GM10266 (cell line): Measurements from ENCODE around the gene TGFBR3.
"Not testable (repeated sequence)": the region's sequence is repeated elsewhere in the genome, so short reads cannot be mapped to it uniquely, and the experiment has no call there.

Source experiments
- DNase-seq: peaks from one replicate; pipeline ENCODE4 v3.0.0; 2012; ENCODE audit errors: extremely low spot score
- TF ChIP-seq, protein P1 (sequence below): IDR thresholded peaks from 2 replicates; pipeline ENCODE4 v1.5.1; 2012; ENCODE audit warnings: mild to moderate bottlenecking, low read depth; ENCODE audit not compliant: control insufficient read depth, insufficient read depth; ENCODE audit errors: missing control alignments

The TGFBR3 gene

GRCh38 chr1:91863498-91863897, 22.5 kb downstream of the TGFBR3 start:
- TF ChIP-seq, protein P1, sequence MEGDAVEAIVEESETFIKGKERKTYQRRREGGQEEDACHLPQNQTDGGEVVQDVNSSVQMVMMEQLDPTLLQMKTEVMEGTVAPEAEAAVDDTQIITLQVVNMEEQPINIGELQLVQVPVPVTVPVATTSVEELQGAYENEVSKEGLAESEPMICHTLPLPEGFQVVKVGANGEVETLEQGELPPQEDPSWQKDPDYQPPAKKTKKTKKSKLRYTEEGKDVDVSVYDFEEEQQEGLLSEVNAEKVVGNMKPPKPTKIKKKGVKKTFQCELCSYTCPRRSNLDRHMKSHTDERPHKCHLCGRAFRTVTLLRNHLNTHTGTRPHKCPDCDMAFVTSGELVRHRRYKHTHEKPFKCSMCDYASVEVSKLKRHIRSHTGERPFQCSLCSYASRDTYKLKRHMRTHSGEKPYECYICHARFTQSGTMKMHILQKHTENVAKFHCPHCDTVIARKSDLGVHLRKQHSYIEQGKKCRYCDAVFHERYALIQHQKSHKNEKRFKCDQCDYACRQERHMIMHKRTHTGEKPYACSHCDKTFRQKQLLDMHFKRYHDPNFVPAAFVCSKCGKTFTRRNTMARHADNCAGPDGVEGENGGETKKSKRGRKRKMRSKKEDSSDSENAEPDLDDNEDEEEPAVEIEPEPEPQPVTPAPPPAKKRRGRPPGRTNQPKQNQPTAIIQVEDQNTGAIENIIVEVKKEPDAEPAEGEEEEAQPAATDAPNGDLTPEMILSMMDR, result no peak
- no peak for DNase-seq

DNA sequence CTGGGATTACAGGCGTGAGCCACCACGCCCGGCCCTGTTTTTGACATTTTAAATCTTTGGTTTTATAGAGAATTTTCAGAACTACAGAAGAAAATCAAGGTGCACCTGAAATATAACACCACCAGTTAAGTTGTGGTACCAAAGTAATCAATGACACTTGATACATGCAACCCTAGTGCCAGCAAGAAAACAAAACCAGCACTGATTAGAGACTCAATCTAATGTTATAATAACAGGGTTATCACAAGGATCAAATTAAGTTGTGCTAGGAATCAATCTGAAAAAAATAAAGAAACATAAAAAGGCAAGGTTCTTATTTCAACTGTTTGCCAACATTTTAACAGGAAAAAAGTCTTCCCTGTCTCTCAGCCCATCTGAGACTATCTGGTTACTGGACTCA, 23.8 kb downstream of the TGFBR3 start:
- no peak for DNase-seq
- TF ChIP-seq, protein P1, result no peak

DNA sequence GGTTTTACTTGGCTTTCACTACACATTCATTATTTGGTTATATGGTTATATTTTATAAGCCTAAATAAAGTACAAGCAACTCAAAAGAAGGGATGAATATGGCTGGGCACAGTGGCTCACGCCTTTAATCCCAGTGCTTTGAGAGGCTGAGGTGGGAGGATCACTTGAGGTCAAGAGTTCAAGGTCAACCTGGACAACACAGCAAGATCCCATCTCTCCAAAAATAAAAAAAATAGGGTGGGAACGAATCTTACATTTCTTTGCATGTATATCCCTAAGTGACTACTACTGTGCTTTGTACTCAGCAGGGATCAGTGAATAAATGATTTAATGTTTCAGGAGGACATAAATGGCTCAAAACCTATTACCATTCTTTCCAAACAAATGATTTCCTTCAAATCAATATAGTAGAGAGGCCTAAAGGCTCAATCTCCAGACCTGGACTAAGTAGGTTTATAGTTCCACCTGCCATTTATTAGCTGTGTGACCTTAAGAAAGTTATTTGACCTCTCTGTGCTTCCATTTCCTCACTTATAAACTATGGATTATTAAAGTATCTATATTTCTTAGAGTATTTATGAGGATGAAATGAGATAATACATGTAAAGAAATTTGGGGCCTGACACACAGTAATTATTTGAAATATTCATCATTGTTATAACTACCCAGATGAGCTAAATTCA, 28.3 kb downstream of the TGFBR3 start:
- TF ChIP-seq, protein P1, result no peak
- no peak for DNase-seq

- no peak for DNase-seq
- TF ChIP-seq, protein P1, result no peak
These were observed 29.0 kb downstream of the TGFBR3 start for GRCh38 chr1:91856996-91857395.

DNA sequence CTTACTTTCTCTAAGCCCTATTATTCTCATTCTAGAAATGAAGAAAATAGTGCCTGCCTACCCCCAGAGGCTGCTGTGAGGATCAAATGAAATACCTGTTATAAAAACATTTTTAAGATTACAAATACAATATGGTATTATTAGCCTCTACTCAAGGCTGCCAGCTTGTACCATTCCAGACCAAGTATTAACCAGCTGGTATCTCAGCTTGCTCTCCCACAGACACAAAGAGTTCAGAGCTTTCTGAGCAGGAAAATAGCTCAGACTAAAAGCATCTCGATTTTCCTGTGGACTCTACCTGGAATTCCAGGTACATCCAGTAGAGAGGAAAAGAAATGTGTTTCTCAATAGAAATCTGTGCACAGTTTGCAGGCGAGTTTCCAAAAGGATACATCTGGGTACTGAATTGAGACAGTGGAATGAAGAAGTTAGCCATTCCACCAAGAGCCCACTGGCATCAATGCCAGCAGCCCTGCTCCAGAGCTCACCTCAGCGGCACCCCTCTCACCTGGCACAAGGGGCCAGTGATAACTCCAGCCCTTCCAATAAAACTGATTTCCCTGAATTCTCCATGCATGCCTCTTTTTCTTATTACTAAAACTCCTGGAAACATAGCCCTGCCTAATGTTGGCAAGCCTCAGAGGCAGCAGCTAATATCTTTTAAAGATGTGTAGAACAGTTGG, 31.0 kb downstream of the TGFBR3 start:
- DNase-seq, result no peak
- TF ChIP-seq, protein P1, result no peak

- TF ChIP-seq, protein P1, result no peak
- no peak for DNase-seq
These were observed 32.6 kb downstream of the TGFBR3 start for GRCh38 chr1:91853397-91853796.

DNA sequence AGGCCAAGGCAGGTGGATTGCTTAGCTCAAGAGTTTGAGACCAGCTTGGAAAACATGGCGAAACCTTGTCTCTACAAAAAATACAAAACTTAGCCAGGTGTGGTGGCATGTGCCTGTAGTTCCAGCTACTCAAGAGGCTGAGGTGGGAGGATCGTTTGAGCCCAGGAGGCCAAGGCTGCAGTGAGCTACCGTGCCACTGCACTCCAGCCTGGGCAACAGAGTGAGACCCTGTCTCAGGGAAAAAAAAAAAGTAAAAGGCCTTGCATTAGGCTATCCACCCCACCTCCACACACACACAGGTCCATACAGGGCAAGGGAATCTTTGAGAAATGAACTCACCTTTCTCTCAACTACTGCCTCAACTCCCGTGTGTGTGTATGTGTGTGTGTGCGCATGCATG, 33.9 kb downstream of the TGFBR3 start:
- DNase-seq, result not testable (repeated sequence)
